HEK293 (cell line): ENCODE data around the gene TOP2A.

Experiments used
- KLF10 ChIP-seq: fragments of 450-650 bp; IDR thresholded peaks from 2 replicates; pipeline ENCODE4 v1.5.1; 2018; ENCODE audit warnings: missing biosample characterization, mild to moderate bottlenecking, missing genetic modification characterization
- ZNF530 ChIP-seq: fragments of 450-650 bp; formaldehyde crosslinking; IDR thresholded peaks from 2 replicates; pipeline ENCODE4 v1.5.1; 2016; ENCODE audit warnings: low read depth, missing biosample characterization, missing genetic modification characterization
- ZNF623 ChIP-seq: fragments of 450-650 bp; formaldehyde crosslinking; IDR thresholded peaks from 2 replicates; pipeline ENCODE4 v1.5.1; 2016; ENCODE audit warnings: missing biosample characterization, missing genetic modification characterization
- ZSCAN23 ChIP-seq: fragments of 450-650 bp; formaldehyde crosslinking; IDR thresholded peaks from 2 replicates; pipeline ENCODE4 v1.5.1; 2016; ENCODE audit warnings: missing biosample characterization, missing genetic modification characterization
- TF ChIP-seq, protein P1 (sequence below): fragments of 450-650 bp; formaldehyde crosslinking; IDR thresholded peaks from 2 replicates; pipeline ENCODE4 v1.5.1; 2016; ENCODE audit warnings: missing biosample characterization, missing genetic modification characterization
- TF ChIP-seq, protein P2 (sequence below): fragments of 450-650 bp; formaldehyde crosslinking; IDR thresholded peaks from 2 replicates; pipeline ENCODE4 v1.5.1; 2016; ENCODE audit warnings: missing biosample characterization, missing genetic modification characterization
- TF ChIP-seq, protein P3 (sequence below): fragments of 450-650 bp; formaldehyde crosslinking; IDR thresholded peaks from 2 replicates; pipeline ENCODE4 v1.5.1; 2016; ENCODE audit warnings: missing biosample characterization, missing genetic modification characterization
- TF ChIP-seq, protein P4 (sequence below): fragments of 450-650 bp; formaldehyde crosslinking; IDR thresholded peaks from 2 replicates; pipeline ENCODE4 v1.5.1; 2017; ENCODE audit warnings: missing biosample characterization, missing genetic modification characterization

DNA sequence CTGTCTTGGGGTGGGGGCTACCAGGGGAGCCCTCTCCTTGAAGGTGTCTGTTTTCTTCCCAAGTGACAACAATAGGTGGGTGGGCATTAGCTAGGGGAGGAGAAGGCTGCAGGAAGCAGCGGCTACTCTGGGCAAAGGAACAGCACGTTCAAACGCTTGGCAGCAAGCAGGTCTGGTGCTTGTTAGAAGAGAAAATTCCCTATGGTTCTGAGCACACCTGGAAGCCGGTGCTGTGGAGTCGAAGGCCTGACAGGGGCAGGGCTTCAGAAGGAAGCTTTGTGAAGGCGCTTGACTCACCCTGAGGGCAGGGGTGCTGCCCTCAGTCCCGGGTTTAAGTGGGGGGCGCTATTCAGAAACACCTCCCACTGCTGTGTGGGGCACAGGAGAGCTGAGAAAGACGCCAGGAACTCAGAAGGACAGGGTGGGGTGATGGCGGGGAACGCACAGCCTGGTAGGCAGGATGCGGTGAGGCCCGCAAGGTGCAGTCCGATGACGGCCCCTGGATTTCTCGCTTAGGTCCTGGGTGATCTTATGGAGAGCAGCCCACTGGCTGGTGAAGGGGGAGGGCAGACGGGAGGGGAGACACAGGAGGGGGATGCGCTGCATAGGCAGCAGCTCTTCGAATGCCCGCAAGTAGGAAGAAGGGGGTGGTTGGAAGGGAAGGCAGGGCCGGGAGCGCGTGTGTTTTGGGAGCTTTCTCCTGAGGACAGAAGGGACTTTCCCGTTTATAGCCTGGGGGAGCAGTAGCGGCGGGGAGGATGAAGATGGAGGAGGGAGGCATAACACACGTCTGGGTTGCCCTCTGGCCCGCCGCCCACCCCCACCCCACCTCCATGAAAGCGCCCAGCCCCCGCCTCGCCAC, 56.4 kb downstream of the TOP2A start:
- TF ChIP-seq, protein P1, sequence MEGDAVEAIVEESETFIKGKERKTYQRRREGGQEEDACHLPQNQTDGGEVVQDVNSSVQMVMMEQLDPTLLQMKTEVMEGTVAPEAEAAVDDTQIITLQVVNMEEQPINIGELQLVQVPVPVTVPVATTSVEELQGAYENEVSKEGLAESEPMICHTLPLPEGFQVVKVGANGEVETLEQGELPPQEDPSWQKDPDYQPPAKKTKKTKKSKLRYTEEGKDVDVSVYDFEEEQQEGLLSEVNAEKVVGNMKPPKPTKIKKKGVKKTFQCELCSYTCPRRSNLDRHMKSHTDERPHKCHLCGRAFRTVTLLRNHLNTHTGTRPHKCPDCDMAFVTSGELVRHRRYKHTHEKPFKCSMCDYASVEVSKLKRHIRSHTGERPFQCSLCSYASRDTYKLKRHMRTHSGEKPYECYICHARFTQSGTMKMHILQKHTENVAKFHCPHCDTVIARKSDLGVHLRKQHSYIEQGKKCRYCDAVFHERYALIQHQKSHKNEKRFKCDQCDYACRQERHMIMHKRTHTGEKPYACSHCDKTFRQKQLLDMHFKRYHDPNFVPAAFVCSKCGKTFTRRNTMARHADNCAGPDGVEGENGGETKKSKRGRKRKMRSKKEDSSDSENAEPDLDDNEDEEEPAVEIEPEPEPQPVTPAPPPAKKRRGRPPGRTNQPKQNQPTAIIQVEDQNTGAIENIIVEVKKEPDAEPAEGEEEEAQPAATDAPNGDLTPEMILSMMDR, result no peak
- TF ChIP-seq, protein P2, sequence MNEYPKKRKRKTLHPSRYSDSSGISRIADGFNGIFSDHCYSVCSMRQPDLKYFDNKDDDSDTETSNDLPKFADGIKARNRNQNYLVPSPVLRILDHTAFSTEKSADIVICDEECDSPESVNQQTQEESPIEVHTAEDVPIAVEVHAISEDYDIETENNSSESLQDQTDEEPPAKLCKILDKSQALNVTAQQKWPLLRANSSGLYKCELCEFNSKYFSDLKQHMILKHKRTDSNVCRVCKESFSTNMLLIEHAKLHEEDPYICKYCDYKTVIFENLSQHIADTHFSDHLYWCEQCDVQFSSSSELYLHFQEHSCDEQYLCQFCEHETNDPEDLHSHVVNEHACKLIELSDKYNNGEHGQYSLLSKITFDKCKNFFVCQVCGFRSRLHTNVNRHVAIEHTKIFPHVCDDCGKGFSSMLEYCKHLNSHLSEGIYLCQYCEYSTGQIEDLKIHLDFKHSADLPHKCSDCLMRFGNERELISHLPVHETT (tag by site-specific recombination), result no peak
- TF ChIP-seq ZSCAN23 (tag by site-specific recombination), result no peak
- TF ChIP-seq, protein P3, sequence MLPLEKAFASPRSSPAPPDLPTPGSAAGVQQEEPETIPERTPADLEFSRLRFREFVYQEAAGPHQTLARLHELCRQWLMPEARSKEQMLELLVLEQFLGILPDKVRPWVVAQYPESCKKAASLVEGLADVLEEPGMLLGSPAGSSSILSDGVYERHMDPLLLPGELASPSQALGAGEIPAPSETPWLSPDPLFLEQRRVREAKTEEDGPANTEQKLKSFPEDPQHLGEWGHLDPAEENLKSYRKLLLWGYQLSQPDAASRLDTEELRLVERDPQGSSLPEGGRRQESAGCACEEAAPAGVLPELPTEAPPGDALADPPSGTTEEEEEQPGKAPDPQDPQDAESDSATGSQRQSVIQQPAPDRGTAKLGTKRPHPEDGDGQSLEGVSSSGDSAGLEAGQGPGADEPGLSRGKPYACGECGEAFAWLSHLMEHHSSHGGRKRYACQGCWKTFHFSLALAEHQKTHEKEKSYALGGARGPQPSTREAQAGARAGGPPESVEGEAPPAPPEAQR (tag by site-specific recombination), result no peak
- no peak for TF ChIP-seq ZNF623 (tag by site-specific recombination)
- no peak for TF ChIP-seq ZNF530 (tag by site-specific recombination)
- TF ChIP-seq, protein P4, sequence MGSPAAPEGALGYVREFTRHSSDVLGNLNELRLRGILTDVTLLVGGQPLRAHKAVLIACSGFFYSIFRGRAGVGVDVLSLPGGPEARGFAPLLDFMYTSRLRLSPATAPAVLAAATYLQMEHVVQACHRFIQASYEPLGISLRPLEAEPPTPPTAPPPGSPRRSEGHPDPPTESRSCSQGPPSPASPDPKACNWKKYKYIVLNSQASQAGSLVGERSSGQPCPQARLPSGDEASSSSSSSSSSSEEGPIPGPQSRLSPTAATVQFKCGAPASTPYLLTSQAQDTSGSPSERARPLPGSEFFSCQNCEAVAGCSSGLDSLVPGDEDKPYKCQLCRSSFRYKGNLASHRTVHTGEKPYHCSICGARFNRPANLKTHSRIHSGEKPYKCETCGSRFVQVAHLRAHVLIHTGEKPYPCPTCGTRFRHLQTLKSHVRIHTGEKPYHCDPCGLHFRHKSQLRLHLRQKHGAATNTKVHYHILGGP (tag by site-specific recombination), result no peak
- no peak for TF ChIP-seq KLF10 (tag by site-specific recombination)
